Fibroblast of skin of back (primary cell): ENCODE data around the gene VIT.

Experiments
- DNase-seq: peaks from one replicate; pipeline ENCODE4 v3.0.0-alpha.2; 2013

Gene VIT

DNA sequence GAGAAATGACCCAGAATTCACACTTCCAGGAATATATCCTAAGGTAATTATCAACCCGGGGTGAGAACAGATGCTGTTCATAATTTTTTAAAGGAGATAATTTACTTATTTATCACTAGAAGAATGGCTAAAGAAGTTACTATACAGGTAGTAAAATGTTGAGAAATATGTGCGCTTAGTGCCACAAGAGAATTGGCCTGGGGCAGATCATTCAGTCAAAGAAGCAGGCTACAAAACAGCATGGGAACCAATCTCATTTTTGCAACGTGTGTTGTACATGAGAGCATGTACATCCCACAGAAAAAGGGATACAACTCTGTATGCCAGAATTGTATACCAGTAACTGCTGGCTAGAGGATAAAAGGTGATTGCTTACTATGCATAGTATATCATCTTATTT, 75.2 kb downstream of the VIT start:
- no peak for DNase-seq

DNA sequence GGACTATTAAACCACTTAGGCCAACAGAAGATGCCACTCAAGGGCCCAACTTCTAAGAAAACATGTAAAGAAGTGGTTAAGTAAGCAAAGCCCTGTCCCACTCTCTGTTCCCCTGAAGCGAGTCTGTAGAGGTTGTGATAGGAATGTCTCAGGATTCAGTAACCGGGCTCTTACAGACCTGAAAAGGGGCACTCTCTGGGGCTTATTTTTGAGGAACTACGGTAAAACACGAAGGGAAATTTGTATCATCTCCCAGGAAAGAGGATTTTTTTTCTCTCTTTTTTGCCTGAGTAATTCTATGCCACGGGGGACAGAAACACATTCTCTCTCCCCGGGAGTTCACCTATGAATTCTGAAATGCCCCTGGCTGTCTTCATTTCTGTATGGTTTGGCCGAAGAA, 77.4 kb downstream of the VIT start:
- DNase-seq, result no peak

DNA sequence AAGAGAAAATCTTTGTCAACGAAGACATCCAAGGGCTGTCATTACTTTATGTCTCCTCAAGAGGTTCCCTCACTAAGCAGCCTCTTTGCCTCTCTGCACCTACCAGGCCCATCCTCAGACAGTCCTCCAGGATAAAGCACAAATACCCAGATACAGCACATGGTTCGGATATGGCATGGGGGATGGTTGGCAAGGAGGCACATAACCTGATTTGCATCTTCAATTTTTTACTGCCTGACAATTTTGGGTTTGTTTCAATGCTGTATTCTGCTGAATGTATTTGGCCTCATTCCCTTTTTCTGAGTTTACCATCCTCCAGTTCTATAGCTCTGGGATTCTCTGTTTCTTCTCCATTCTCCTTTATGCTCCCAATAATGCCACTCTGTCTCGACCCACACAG, 78.8 kb downstream of the VIT start:
- no peak for DNase-seq

DNA sequence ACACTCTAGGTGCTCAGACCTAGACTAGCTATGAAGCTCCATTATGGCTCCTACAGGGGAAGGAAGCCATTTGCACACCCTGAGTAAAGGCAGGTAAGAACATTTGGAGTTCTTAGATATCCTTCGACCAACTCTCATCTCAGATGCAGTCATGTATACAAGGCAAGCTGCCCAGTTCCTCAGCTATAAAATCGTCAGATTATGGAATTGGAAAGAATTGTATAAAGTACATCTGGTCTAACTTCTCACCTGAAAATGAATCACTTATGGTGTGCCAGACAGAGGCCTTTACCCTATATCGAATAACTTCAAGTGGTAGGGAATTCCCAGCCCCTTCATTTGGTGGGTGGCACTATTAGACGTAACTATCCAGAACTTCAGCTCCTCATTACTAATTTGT, 79.3 kb downstream of the VIT start:
- no peak for DNase-seq

DNA sequence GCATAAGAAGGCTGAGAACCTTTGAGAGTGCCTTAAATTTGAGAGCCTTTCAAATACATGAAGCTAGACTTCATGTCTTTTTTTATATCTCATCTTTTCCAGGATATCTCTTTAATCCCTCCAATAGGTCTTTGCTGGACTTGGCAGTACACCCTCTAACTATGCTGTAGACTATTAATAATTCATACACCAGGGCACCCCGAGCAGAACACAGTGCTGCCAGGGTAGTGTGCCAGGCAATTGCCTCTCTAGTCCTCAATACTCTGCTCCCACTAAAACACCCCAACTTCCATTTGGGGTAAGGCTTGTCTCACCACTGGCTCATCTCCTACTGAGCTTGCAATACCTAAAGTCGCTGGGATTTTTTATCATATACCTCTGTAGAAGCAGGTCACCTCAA, 80.8 kb downstream of the VIT start:
- DNase-seq, result no peak

DNA sequence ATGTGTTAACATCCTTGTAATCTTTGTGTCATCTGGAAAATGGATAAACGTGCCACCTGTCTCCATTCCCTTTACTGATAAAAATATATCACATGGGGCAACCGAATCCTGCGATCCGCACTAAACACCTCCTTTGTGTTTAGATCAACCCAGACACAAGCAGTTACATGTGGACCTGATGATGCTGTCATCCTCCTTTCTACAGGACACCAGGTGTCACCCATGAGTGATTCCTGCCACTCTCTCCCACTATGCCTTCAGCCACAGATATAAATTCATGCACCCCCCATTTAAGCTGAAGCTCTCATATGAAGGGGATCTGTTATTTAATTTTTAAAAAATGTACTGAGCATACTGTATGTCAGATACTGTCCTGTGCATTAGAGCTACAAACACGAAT, 81.3 kb downstream of the VIT start:
- no peak for DNase-seq

DNA sequence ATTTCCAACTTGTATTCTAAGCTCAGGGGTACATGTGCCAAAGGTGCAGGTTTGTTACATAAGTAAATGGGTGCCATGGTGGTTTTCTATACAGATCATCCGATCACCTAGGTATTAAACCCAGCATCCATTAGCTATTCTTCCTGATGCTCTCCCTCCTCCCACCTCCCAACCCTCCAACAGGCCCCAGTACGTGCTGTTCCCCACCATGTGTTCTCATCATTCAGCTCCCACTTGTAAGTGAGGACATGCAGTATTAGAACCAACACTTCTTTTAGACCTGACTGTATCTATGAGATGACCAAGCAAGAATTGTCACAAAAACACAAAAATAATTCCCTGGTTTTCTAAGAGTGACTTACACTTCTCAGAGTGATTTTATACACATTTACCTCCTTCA, 83.0 kb downstream of the VIT start:
- no peak for DNase-seq

DNA sequence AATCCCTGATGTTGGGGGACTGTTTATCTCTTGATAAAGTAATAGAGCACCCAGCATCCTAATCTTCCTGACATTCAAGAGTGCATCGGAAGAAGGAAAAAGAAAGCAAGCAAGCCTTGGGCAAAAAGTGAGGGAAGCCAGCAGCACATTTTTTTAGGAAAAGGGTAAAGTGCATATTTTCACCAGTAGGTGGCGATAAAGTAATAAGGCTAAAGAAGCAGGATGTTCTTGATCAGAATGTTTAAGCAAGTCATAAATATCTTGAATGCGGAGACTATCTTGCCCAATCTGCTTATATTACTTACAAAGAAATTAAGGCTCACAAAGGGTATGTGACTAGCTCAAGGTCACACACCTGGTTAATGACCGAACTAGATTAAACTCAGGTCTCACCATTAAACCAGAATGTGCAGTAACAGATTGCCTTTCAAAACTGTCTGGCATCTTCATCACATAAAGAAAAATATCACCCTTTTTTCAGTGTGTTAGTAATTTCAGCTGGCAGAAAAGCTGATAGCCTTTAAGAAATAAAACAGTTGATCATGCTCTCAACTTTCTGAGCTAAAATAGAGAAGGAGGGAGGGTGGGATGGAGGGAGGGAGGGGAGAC, 83.8 kb downstream of the VIT start:
- peak; percentile 59 for DNase-seq

DNA sequence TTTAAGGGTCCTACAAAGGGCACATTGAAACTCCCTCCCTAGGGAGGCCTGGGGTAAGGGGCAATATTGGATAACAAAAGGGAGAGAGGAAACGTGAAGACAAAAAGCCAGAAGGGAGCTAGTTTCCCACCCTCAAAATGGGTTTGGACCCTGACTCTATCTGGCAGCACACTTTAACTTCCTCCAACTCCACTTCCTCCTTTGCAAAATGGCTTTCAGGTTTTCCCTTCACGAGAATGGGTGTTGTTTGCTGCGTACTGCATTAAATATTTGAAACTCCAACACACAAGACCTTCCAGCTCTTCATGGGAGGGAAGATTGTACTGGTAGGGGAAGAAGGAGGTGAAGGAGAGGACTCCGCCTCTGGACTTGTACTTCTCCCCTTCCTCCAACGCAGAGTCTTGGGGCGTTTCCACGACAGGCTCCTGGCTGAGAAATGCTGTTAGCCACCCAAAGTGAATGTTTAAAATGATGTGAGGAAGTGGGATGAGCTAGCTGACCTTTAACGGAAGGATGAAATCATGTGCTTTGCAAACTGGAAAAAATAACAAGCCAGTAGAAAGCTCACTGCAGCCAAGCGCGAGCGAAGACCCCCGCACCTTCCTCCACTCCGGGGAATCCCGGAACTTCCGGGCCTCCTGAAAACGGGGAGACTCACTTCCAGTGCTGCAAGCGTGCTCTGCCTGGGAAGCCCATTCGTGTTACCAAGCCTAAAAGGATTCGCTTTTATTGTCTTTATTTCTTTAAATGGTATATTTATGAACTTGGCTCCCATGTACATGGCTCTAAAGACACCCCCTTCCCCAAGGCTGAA, 85.6 kb downstream of the VIT start:
- no peak for DNase-seq

DNA sequence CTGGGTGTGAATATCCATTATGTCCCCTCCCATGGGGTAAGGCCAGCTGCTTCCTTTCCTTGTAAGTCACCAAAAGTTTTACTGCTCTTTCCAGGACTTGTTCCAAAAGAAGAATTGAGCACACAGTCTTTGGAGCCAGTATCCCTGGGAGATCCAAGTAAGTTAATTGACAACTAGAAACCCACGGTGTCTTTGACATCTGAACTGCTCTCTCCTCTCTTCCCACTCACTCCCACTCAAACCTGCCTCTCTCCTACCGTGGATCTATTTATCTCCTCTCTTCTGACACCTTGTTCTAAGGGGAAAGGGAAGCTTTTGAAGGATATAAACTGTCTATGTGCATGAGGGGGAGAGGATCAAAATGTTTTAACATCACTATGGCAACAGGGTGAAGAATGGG, 86.7 kb downstream of the VIT start:
- no peak for DNase-seq

DNA sequence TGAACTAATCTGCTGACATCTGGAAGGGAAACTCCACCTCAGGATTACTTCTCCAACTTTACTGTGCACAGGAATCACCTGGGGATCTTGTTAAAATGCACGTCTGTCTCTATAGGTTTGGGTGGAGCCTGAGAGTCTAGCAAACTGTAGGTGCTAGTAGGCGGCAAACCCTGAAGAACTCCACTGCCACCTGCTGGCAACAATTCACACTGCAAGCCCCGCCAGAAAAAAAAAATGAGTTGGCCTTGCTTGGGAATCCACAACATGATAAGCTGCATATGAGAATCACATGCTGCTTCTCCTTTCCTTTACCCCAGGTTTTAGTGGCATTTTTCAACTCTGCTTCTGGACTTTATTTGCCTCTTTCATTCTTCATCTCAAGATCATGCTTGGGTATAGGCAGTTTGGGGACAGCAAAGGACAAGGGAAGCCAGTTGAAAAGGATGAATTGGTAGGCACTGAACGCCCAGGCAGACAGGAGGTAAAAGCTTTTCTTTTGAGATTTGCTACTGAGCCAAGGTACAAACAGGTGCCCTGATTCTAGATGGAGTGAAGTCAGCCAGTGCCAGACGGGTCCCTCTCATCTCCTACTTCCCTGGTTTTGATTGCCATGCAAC, 88.8 kb downstream of the VIT start:
- peak; percentile 64 for DNase-seq

DNA sequence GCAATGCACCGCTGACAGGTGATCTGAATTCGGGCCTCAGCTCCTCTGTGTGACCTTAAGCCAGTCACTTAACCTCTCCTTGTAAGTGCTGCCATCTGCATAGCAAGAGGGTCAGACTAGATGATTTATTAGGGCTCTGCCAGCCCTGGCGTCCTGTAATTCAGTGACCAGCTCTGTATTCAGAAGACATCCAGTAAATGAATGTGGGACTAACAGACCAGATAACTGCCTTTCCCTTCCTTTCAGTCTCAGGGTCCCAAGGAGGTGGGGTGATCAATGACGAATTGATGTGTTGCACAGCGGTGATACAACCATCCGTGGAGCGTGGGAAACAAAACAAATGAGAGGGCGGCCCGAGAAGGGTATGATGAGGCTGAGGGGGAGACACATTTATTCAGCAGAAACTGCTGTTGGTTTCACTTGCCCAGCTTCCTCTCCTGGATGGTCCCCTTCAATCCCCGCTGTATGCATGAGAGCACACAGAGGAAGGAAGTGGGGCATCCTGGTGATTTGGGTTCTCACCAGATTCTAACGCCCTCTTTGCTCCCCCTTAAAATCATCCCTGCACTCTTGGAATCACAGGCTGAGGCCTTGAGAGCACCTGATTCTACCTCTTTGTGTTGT, 92.8 kb downstream of the VIT start:
- DNase-seq, result no peak

DNA sequence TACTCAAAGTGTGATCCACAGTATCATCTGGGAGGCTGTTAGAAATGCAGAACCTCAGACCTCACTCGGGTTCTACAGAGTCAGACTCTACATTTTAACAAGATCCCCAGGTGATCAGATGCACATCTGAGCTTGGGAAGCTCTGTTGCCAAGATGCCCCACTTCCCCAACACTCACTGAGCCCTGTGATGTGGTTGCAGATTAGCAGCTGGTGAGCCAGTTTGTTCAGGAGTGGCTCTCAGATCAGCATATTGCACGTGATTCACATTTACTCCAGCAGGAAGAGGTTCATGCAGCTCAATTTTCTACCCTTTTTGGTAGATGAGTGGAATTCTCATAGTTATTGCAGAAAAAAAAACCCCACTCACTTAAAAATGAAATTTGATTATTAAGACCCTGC, 96.4 kb downstream of the VIT start:
- no peak for DNase-seq

DNA sequence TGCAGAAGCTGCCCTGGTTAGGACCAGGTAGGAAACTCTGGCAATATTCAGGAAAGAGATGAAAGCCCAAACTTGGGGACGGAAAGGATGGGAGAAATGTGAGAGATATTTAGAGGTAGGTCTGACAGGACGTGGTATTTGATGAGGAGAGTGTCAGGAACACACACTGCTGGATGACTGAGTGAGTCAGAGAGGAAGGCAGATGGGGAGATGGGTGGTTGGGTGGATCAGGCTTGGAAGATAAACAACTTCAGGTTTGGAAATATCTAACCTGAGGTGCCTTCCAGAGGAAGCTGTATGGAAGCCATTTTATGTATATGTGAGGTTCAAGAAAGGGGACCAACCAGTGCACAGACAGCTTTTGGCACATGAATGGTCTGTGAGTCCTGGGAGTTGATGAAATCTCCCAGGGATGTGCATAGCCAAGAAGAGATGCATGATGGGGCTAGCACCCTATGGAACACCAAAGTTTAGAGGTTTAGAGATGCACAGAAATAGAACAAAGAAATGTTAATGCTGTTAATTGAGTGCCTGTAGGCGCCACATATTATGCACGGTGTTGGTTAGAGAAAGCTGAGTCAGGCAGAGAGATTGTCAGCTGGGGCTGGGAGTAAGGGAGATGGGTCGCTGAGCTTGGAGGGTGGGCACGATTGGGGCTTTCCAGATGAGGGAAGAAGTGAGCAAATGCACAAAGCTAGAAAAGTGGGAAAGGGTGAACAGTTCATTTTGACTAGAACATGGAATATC, 101.0 kb downstream of the VIT start:
- peak; percentile 12 for DNase-seq

DNA sequence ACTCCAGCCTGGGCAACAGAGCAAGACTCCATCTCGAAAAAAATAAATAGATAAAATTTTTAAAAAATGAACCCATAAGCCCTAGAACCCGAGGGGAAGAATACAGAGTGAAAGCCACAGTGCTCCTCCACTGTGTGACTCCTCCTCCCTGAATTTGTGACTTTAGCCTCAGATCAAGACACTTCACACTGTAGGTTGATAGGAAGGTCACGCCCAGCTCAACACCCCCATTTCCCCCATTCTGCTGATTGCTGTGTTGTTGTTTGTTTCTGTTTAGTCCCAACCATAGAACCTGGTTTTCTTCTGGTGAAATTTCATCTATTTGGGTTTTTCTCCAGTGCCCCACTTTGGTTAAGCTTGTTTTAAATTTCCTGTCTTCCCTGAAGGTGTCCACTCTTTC, 102.2 kb downstream of the VIT start:
- DNase-seq, result no peak

DNA sequence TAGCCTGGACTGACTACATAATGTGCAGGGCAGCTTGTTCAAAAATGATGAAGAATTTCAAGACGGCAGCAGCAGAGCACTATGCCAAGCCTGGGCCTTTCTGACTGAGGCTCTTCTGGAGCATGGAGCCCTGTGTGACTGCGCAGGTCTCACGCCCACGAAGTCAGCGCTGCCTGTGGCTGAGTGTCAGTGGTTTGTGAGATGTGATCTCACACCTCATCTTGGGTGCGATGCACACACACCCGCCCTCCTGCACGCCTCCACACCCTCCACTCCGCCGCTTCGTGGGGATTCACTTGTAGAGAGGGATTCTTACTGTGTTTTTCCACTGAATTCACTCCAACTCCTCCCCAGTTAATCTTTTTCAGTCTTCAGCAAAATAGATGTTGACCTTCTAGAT, 103.9 kb downstream of the VIT start:
- DNase-seq, result no peak

DNA sequence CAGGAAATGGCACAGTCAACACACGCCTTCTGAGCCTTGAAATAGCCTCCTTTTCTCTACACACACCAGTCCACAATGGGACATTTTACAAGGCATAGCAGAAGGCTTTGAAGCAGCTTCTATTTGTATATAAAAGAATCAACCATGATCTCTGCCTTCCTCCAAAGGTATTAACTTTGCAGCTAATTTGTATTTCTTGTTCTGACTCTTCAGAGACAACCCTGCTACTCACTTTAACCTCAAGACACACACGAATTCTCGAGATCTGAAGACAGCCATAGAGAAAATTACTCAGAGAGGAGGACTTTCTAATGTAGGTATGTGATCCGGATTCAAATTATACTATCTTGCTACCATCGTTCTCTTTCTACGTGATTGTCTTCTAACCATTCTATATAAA, 104.6 kb downstream of the VIT start:
- DNase-seq, result no peak

DNA sequence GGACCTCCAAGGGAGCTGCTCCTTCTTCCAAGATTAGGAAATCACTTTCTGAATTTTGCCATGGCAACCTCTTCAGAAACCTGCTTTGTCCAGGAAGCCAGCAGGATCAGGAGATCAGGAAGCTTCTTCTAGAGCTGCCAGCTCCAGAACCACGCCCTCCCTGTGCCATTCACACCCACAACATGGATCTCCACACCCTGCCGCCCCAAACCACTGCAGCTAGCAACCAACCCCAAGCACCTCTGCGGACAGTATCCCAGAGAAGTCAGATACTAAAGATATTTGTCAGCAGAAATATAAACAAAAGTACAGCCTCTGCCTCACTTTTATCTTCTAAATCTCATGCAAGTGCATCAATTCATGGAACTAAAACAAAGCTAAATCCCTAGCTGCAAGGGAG, 106.4 kb downstream of the VIT start:
- no peak for DNase-seq

DNA sequence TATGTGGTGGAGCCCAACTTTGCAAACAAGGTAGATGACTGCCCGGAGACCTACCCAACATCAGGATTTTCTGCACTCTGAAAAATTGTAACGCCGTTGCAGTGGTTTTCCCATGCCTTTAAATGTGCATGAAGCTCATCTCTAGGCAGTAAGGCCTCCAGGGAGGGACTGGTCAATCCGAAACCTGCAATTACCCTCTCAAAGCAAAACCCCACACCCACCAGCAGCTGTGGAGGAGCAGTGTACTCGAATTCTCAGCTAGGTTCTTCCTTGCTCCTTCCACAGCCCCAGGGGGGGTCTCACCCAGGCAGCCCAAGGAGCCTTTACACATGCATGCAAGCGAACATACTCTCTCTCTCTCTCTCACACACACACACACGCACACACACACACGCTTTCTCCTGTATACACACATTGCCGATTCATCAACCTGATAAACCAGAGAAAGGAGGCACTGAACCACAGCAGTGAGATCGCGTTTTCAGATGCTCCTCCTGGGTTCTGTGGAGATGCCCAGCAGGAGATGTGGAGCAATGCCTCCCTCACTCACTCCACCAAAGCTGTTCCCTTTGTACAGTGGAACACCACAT, 109.2 kb downstream of the VIT start:
- DNase-seq, result no peak

DNA sequence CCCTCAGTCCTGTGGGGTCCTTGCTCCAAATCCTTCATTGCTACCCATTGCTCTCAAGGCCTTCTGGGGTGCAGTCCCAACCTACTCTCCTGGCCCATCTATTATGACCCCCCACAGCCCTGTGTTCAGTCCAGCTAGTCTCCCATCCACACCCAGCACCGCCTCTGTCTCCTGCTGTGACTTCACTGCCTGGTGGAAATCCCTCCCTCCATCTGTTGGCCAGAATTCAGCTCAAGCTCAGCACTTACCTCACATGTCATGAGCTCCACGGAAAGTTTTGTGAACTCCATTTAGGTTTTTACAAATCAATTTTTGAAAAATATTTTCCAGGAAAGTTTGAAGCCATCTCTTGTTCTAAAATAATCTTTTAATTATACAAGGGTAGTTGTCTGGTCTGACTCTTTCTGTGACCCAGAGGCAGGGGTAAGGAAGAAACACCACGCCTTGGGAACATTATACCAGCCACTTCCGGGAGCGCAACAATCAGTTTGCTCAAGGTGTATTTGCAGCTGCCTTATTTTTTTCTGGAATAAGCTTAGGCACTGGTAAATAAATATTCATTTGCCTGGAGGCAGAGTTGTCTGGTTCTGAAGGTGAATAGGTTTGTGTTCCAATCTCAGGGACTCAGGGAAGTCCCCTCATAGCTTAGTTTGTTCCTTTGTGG, 110.8 kb downstream of the VIT start:
- no peak for DNase-seq

DNA sequence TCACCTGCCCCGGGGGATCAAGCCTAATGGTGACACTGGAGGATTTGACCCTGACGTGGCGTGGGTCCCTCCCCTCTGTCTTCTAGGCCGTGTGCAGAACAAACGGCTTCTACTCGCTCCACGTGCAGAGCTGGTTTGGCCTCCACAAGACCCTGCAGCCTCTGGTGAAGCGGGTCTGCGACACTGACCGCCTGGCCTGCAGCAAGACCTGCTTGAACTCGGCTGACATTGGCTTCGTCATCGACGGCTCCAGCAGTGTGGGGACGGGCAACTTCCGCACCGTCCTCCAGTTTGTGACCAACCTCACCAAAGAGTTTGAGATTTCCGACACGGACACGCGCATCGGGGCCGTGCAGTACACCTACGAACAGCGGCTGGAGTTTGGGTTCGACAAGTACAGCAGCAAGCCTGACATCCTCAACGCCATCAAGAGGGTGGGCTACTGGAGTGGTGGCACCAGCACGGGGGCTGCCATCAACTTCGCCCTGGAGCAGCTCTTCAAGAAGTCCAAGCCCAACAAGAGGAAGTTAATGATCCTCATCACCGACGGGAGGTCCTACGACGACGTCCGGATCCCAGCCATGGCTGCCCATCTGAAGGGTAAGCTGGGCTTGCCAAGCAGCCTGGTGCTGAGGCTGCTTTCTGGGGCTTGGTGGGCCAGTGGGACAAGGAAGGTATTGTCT, 112.0 kb downstream of the VIT start:
- DNase-seq, result no peak
